ENCODE results near the gene TTLL11. TPM values are rescaled to one million over a fixed set of nuclear protein-coding genes. Genes with fewer than 3 reads are reported as not detected.

TTLL11 gene
- polyA plus RNA-seq, 1 donor from 2014 or later, result 8.0 TPM

GRCh38 chr9:122122468-122122867, 29.4 kb upstream of the TTLL11 start:
- Histone ChIP-seq H3K4me2 (ENCODE audit: low read length) (no peak overlapping the region), H2AFZ (ENCODE audit: low read depth, low read length) (no peak overlapping the region), H3K27ac (ENCODE audit: low read length) (no peak overlapping the region), H3K9me2 (ENCODE audit: insufficient read depth, low read length) (no peaks in the 10 kb centered on the region), H3K27me3 (ENCODE audit: insufficient read depth, low read depth, low read length) (peaks cover 34% of the 10 kb centered on the region), H4K20me1 (ENCODE audit: insufficient read depth) (no peaks in the 10 kb centered on the region), H3K9ac (ENCODE audit: low read length) (no peak overlapping the region), H3K79me2 (replicated peaks; ENCODE audit: insufficient read depth, low read length) (no peaks in the 10 kb centered on the region), H3K9me3 (ENCODE audit: low read length) (no peaks in the 10 kb centered on the region), H3K36me3 (ENCODE audit: insufficient read depth, low read length) (no peaks in the 10 kb centered on the region), H3K4me3 (ENCODE audit: low read length) (no peak overlapping the region), H3F3A (ENCODE audit: insufficient read depth, low read length, poor library complexity, severe bottlenecking) (no peaks in the 10 kb centered on the region)
- TF ChIP-seq POLR2AphosphoS5 (IDR thresholded peaks at IDR 0.05), result no peak
- TF ChIP-seq TAF1 (IDR thresholded peaks at IDR 0.05; ENCODE audit: low read depth), result no peak
- TF ChIP-seq REST (IDR thresholded peaks at IDR 0.05; ENCODE audit: borderline replicate concordance), result no peak
- TF ChIP-seq SMC3 (conservative IDR thresholded peaks at IDR 0.05; ENCODE audit: poor library complexity), result no peak
- no peak for TF ChIP-seq RAD21 (conservative IDR thresholded peaks at IDR 0.05)
- no peak for TF ChIP-seq EZH2 (IDR thresholded peaks at IDR 0.05; ENCODE audit: borderline replicate concordance, insufficient read depth, low read length, poor library complexity, severe bottlenecking)
- TF ChIP-seq EP300 (conservative IDR thresholded peaks at IDR 0.05; ENCODE audit: poor library complexity, severe bottlenecking), result no peak
- TF ChIP-seq MXI1 (conservative IDR thresholded peaks at IDR 0.05; ENCODE audit: poor library complexity, severe bottlenecking), result no peak
- no peak for TF ChIP-seq CTCF (IDR thresholded peaks at IDR 0.05; ENCODE audit: poor library complexity, severe bottlenecking)

GRCh38 chr9:122121931-122122330, 28.8 kb upstream of the TTLL11 start:
- no peak overlapping the region for H3K9ac ChIP-seq (ENCODE audit: low read length)
- H3K36me3 ChIP-seq (ENCODE audit: insufficient read depth, low read length), result no peaks in the 10 kb centered on the region
- H3K4me2 ChIP-seq (ENCODE audit: low read length), result no peak overlapping the region
- no peaks in the 10 kb centered on the region for H3K79me2 ChIP-seq (replicated peaks; ENCODE audit: insufficient read depth, low read length)
- H3K4me3 ChIP-seq (ENCODE audit: low read length), result no peak overlapping the region
- no peaks in the 10 kb centered on the region for H3K9me3 ChIP-seq (ENCODE audit: low read length)
- no peak for TF ChIP-seq EP300 (conservative IDR thresholded peaks at IDR 0.05; ENCODE audit: poor library complexity, severe bottlenecking)
- TF ChIP-seq RAD21 (conservative IDR thresholded peaks at IDR 0.05), result no peak
- TF ChIP-seq TAF1 (IDR thresholded peaks at IDR 0.05; ENCODE audit: low read depth), result no peak
- TF ChIP-seq CTCF (IDR thresholded peaks at IDR 0.05; ENCODE audit: poor library complexity, severe bottlenecking), result no peak
- TF ChIP-seq POLR2AphosphoS5 (IDR thresholded peaks at IDR 0.05), result no peak
- no peak for TF ChIP-seq EZH2 (IDR thresholded peaks at IDR 0.05; ENCODE audit: borderline replicate concordance, insufficient read depth, low read length, poor library complexity, severe bottlenecking)
- TF ChIP-seq REST (IDR thresholded peaks at IDR 0.05; ENCODE audit: borderline replicate concordance), result no peak
- no peak for TF ChIP-seq MXI1 (conservative IDR thresholded peaks at IDR 0.05; ENCODE audit: poor library complexity, severe bottlenecking)
- no peaks in the 10 kb centered on the region for H3F3A ChIP-seq (ENCODE audit: insufficient read depth, low read length, poor library complexity, severe bottlenecking)
- H3K9me2 ChIP-seq (ENCODE audit: insufficient read depth, low read length), result no peaks in the 10 kb centered on the region
- peaks cover 29% of the 10 kb centered on the region for H3K27me3 ChIP-seq (ENCODE audit: insufficient read depth, low read depth, low read length)
- no peak overlapping the region for H3K27ac ChIP-seq (ENCODE audit: low read length)
- no peak overlapping the region for H2AFZ ChIP-seq (ENCODE audit: low read depth, low read length)
- H4K20me1 ChIP-seq (ENCODE audit: insufficient read depth), result no peaks in the 10 kb centered on the region
